Smooth muscle cell (in vitro differentiated cells): ENCODE measurements around the gene TSPAN9. TPM values are rescaled to one million over a fixed set of nuclear protein-coding genes. Genes with fewer than 3 reads are reported as not detected.
A peak's percentile ranks its signal among the peaks of the same experiment; 100 is the strongest.

ENCODE experiments used
- DNase-seq: peaks from one replicate; lab custom pipeline; 2025; ENCODE audit not compliant: unreplicated experiment; lab: John Stamatoyannopoulos, UW
- H2AFZ ChIP-seq: fragments of 200-600 bp; sonication (generic); 2 replicates; pipeline ENCODE4 v1.6.0; 2016; ENCODE audit warnings: antibody characterized with exemption, low read depth, mild to moderate bottlenecking
- H3F3A ChIP-seq: fragments of 200-600 bp; sonication (generic); 2 replicates; pipeline ENCODE4 v1.6.0; 2017; ENCODE audit warnings: antibody characterized with exemption, low read depth
- H3K27ac ChIP-seq: fragments of 200-600 bp; sonication (generic); 2 replicates; pipeline ENCODE4 v1.5.1; 2016; ENCODE audit warnings: low read depth, mild to moderate bottlenecking
- H3K27me3 ChIP-seq: fragments of 200-600 bp; sonication (generic); 2 replicates; pipeline ENCODE4 v1.6.1; 2016; ENCODE audit warnings: low read depth, mild to moderate bottlenecking
- H3K36me3 ChIP-seq: fragments of 200-600 bp; sonication (generic); 2 replicates; pipeline ENCODE4 v1.5.1; 2016; ENCODE audit warnings: low read depth
- H3K4me1 ChIP-seq: fragments of 200-600 bp; sonication (generic); 2 replicates; pipeline ENCODE4 v1.5.1; 2016; ENCODE audit warnings: low read depth
- H3K4me2 ChIP-seq: fragments of 200-600 bp; sonication (generic); 2 replicates; pipeline ENCODE4 v1.6.0; 2016; ENCODE audit warnings: mild to moderate bottlenecking
- H3K4me3 ChIP-seq: fragments of 200-600 bp; sonication (generic); 2 replicates; pipeline ENCODE4 v1.5.1; 2016; ENCODE audit warnings: mild to moderate bottlenecking
- H3K79me2 ChIP-seq: fragments of 200-600 bp; sonication (generic); 2 replicates; pipeline ENCODE4 v1.6.0; 2016; ENCODE audit warnings: low read depth, mild to moderate bottlenecking
- H3K9ac ChIP-seq: fragments of 200-600 bp; sonication (generic); 2 replicates; pipeline ENCODE4 v1.6.0; 2016; ENCODE audit warnings: low read depth
- H3K9me3 ChIP-seq: fragments of 200-600 bp; sonication (generic); replicated peaks from 2 replicates; pipeline ENCODE4 v1.5.1; 2016; ENCODE audit warnings: low read depth
- H4K20me1 ChIP-seq: fragments of 200-600 bp; sonication (generic); 2 replicates; pipeline ENCODE4 v1.6.0; 2016; ENCODE audit warnings: low read depth
- WGBS: methylation state at CpG from one replicate; pipeline ENCODE4 v1.1.7; 2016; ENCODE audit warnings: low lambda C conversion rate; 5-methylcytosine and 5-hydroxymethylcytosine counted together
- polyA plus RNA-seq: library from polyadenylated mRNA; unstranded; fragments of >200 nt; fragmentation: Nextera tagmentation; extraction: Ambion mirVana; gene quantifications from 2 replicates; pipeline ENCODE4 v1.2.1, GENCODE V29; 2016
- total RNA-seq: library from RNA; depleted of rRNA; stranded (reverse); fragments of >200 nt; gene quantifications from 2 replicates; pipeline ENCODE4 v1.2.3, GENCODE V29; 2014
- TF ChIP-seq, protein P1 (sequence below): fragments of 200-600 bp; sonication (generic); IDR thresholded peaks from 2 replicates; pipeline ENCODE4 v1.5.1; 2017; ENCODE audit warnings: borderline replicate concordance, mild to moderate bottlenecking, antibody characterized with exemption; ENCODE audit not compliant: insufficient read depth, poor library complexity, severe bottlenecking

The TSPAN9 gene
- total and polyA plus RNA-seq, 2 experiments from 2014 or later, result 17.7 to 29.8 TPM

DNA sequence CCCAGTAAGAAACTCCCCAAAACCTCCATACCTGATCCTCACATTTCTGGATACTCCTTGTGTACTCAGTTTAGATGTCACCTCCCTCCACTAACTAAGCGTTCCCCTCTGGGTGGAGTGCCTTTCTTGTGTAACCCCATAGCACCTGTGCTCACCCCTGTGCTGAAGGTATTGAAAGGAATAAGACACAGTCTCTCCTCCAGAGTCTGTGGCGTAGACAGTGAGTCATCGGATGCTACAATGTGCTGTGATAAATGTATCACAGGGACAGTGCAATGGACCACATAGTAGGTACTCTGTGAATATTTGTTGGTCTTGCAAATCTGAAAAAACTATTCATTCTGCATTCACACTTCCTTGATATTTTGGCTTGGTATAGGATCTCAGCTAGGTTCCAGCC is 30.8 kb downstream of the TSPAN9 start:
- Histone ChIP-seq H3K9me3 (no peaks in the 10 kb centered on the region), H3K36me3 (no peaks in the 10 kb centered on the region), H3K27ac (peak overlapping the region; percentile 87), H3K4me2 (peak overlapping the region; percentile 68), H3F3A (peaks cover 22% of the 10 kb centered on the region), H3K4me1 (peaks cover 32% of the 10 kb centered on the region), H4K20me1 (peaks cover 8% of the 10 kb centered on the region), H3K27me3 (no peaks in the 10 kb centered on the region), H3K79me2 (peaks cover 3% of the 10 kb centered on the region), H3K9ac (peak overlapping the region; percentile 35), H2AFZ (no peak overlapping the region), H3K4me3 (no peak overlapping the region)
- 77% methylated on average over 3 of the region's 3 CpGs for WGBS
- TF ChIP-seq, protein P1, sequence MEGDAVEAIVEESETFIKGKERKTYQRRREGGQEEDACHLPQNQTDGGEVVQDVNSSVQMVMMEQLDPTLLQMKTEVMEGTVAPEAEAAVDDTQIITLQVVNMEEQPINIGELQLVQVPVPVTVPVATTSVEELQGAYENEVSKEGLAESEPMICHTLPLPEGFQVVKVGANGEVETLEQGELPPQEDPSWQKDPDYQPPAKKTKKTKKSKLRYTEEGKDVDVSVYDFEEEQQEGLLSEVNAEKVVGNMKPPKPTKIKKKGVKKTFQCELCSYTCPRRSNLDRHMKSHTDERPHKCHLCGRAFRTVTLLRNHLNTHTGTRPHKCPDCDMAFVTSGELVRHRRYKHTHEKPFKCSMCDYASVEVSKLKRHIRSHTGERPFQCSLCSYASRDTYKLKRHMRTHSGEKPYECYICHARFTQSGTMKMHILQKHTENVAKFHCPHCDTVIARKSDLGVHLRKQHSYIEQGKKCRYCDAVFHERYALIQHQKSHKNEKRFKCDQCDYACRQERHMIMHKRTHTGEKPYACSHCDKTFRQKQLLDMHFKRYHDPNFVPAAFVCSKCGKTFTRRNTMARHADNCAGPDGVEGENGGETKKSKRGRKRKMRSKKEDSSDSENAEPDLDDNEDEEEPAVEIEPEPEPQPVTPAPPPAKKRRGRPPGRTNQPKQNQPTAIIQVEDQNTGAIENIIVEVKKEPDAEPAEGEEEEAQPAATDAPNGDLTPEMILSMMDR, result no peak
- DNase-seq, result no peak

DNA sequence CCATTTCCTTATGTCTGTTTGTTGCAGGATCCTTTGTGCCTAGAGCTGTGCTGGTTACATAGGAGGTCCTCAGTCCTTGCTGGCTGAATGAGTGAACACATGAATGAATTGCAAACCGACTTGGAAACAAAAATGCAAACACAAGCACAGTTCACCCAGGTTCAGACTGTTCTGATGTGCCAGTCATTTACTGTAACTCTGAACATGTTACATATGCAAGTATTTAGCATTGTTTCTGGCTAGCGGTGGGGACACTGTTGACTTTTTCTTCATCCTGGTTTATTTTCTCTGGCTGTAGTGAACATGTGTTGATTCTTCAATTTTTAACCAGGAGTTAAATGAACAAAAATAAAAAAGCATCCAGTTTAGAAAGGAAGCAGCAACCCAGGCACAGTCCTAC is 33.4 kb downstream of the TSPAN9 start:
- Histone ChIP-seq H3K4me3 (no peak overlapping the region), H3F3A (peaks cover 11% of the 10 kb centered on the region), H3K27me3 (no peaks in the 10 kb centered on the region), H4K20me1 (no peaks in the 10 kb centered on the region), H3K27ac (no peak overlapping the region), H3K9me3 (no peaks in the 10 kb centered on the region), H3K4me2 (no peak overlapping the region), H3K36me3 (no peaks in the 10 kb centered on the region), H3K4me1 (peaks cover 16% of the 10 kb centered on the region), H3K9ac (no peak overlapping the region), H2AFZ (no peak overlapping the region), H3K79me2 (peaks cover 14% of the 10 kb centered on the region)
- DNase-seq, result no peak
- WGBS, result 77% methylated on average over 2 of the region's 2 CpGs
- TF ChIP-seq, protein P1, result no peak

DNA sequence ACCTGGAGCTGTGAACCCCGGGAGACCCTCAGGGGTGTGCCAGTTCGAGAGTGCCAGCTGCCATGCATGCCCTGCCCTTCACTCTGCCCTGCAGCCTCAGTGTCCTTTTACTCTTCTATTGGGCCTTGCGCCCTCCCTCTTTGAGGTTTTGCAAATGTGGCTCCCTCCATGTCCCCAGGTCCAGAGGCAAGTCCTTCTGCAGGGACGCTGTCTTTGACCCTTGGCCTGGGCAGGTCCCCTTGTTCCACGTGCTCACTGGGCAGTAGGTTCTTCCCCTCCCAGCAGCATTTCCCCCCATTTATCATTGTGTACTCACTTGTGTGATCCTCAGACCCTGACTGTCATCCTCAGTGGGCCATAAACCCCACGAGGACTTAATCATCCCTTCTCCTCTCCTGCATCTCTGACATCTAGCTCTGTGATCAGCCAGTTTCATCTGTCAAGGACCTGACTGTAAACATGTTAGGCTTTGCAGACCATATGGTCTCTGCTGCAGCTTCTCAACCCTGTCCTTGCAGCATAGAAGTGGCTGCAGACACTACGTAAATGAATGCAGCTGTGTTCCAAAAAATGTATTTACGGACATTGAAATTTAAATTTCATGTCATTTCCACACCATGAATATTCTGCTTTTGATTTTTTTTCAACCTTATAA is 36.6 kb downstream of the TSPAN9 start:
- H3K36me3 ChIP-seq, result no peaks in the 10 kb centered on the region
- no peak overlapping the region for H2AFZ ChIP-seq
- TF ChIP-seq, protein P1, result no peak
- no peak for DNase-seq
- no peak overlapping the region for H3K4me3 ChIP-seq
- WGBS, result 84% methylated on average over 8 of the region's 8 CpGs
- peaks cover 16% of the 10 kb centered on the region for H3K79me2 ChIP-seq
- no peak overlapping the region for H3K27ac ChIP-seq
- no peaks in the 10 kb centered on the region for H4K20me1 ChIP-seq
- no peak overlapping the region for H3K4me2 ChIP-seq
- H3K9ac ChIP-seq, result no peak overlapping the region
- no peaks in the 10 kb centered on the region for H3K27me3 ChIP-seq
- H3F3A ChIP-seq, result peaks cover 4% of the 10 kb centered on the region
- no peaks in the 10 kb centered on the region for H3K9me3 ChIP-seq
- H3K4me1 ChIP-seq, result peaks cover 15% of the 10 kb centered on the region

DNA sequence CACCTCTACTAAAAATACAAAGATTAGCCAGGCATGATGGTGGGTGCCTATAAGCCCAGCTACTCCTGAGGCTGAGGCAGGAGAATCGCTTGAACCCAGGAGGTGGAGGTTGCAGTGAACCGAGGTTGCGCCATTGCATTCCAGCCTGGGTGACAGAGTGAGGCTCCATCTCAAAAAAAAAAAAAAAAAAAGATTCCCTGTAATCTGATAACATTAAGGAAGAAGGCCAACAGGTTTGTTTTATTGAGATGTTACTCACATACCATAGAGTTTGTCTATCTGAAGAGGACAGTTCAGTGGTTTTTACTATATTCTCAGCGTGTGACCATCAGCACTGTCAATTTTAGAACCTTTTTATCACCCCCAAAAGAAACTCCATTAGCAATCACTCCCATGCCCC is 37.5 kb downstream of the TSPAN9 start:
- Histone ChIP-seq H3F3A (peaks cover 4% of the 10 kb centered on the region), H3K4me3 (no peak overlapping the region), H2AFZ (no peak overlapping the region), H3K27ac (no peak overlapping the region), H3K4me1 (peaks cover 15% of the 10 kb centered on the region), H3K9ac (no peak overlapping the region), H3K4me2 (no peak overlapping the region), H3K27me3 (no peaks in the 10 kb centered on the region), H4K20me1 (no peaks in the 10 kb centered on the region), H3K79me2 (peaks cover 16% of the 10 kb centered on the region), H3K9me3 (no peaks in the 10 kb centered on the region), H3K36me3 (no peaks in the 10 kb centered on the region)
- DNase-seq, result no peak
- WGBS, result 90% methylated on average over 4 of the region's 4 CpGs
- TF ChIP-seq, protein P1, result no peak
